Measurements from ENCODE around the gene PTPN14.

Gene PTPN14

DNA sequence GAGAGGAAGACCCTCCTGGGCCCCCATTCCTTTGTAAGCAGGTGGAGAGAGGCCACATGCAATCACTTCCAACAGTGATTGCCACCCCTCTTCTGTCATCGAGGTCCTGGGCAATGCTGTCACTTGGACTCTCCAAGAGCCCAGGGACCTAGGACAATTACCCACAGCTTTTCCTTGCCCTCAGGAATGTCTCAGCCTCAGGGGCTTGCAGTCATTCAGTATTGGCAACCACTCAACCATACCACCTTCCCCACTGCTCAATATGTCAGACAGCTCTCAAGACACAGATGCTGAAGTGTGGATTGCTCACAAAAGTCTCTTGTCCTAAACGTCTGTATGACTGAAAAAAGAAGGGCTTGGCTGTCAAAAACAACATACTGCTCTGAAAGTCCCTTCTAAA is 87.8 kb downstream of the PTPN14 start:
- no peak overlapping the region for H3K27ac ChIP-seq
- TF ChIP-seq, protein P1, sequence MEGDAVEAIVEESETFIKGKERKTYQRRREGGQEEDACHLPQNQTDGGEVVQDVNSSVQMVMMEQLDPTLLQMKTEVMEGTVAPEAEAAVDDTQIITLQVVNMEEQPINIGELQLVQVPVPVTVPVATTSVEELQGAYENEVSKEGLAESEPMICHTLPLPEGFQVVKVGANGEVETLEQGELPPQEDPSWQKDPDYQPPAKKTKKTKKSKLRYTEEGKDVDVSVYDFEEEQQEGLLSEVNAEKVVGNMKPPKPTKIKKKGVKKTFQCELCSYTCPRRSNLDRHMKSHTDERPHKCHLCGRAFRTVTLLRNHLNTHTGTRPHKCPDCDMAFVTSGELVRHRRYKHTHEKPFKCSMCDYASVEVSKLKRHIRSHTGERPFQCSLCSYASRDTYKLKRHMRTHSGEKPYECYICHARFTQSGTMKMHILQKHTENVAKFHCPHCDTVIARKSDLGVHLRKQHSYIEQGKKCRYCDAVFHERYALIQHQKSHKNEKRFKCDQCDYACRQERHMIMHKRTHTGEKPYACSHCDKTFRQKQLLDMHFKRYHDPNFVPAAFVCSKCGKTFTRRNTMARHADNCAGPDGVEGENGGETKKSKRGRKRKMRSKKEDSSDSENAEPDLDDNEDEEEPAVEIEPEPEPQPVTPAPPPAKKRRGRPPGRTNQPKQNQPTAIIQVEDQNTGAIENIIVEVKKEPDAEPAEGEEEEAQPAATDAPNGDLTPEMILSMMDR (conservative IDR thresholded peaks at IDR 0.05) = no peak
- no peak for TF ChIP-seq ZFX (IDR thresholded peaks at IDR 0.05)

DNA sequence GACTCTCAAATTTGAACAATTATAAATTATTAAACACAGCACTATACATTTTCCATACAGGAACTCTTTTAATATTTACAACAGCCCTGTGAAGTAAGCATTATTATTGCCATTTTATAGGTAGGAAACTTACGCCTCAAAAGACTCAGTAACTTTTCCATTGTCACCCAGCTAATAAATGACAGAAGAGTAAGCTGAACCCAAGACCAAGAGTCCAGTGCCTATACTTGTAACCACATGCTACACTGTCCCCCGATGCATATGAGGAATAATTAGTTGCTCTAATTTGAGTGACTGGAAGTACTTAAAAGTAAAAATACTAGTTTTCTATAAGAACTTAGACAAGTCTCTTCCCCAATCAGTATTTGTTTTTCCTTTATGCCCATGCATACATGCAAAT is 88.5 kb downstream of the PTPN14 start:
- no peak overlapping the region for H3K27ac ChIP-seq
- TF ChIP-seq ZFX (IDR thresholded peaks at IDR 0.05) = no peak
- TF ChIP-seq, protein P1 (conservative IDR thresholded peaks at IDR 0.05) = no peak

DNA sequence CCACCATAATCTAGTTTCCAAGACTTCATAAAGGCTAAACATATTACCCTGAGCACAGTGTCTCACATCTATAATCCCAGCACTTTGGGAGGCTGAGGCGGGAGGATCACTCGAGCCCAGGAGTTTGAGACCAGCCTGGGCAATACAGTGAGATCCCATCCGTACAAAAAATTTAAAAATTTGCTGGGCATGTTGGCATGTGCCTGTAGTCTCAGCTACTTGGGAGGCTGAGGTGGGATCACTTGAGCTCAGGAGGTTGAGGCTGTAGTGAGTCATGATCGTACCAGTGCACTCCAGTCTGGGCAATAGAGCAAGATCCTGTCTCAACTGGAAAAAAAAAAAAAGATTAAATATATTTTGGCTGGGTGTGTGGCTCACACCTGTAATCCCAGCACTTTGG is 90.1 kb downstream of the PTPN14 start:
- no peak overlapping the region for H3K27ac ChIP-seq
- TF ChIP-seq, protein P1 (conservative IDR thresholded peaks at IDR 0.05) = no peak

DNA sequence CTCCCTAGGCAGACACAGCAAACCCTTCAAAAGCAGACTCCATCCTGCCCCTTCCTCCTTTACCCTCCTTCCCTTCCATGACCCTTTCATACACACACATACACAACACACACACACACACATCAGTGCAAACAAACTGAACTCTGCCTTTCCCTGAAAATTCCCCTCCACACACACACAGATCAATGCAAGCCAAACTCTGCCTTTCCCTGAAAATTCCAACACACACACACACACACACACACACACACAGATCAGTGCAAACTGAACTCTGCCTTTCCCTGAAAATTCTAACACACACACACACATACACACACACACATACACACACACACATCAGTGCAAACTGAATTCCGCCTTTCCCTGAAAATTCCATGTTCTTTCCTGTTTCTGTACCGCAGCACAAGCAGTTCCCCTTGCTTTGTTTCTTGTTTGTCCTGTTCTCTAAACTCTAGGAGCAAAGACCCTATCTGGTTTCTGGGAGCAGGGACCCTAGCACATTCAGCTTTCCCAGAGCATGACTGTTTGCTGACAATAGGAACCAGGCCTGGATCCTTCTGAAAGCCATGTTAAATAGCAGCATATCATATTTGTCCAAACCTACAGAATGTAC is 91.0 kb downstream of the PTPN14 start:
- no peak for TF ChIP-seq ZFX (IDR thresholded peaks at IDR 0.05)
- TF ChIP-seq, protein P1 (conservative IDR thresholded peaks at IDR 0.05) = no peak
- H3K27ac ChIP-seq = no peak overlapping the region

DNA sequence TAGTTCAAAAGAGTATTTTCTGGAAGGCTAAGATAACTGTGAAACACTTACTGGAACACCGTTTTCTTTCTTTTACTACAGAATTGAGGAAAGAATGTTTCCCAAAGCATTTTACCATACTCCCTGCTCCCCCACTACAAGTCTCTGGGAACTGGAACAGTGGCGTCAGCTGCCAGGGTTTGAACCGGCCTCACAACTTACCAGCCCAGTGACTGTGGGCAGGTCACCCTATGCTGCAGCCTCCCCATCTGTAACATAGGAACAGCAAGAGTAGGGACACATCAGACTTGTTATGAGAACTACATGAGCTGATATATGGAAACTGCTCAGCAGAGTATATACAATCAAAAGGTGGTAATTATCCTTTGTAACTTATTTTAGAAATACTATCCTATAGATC is 91.5 kb downstream of the PTPN14 start:
- no peak overlapping the region for H3K27ac ChIP-seq
- TF ChIP-seq, protein P1 (conservative IDR thresholded peaks at IDR 0.05) = no peak
- TF ChIP-seq ZFX (IDR thresholded peaks at IDR 0.05) = no peak

DNA sequence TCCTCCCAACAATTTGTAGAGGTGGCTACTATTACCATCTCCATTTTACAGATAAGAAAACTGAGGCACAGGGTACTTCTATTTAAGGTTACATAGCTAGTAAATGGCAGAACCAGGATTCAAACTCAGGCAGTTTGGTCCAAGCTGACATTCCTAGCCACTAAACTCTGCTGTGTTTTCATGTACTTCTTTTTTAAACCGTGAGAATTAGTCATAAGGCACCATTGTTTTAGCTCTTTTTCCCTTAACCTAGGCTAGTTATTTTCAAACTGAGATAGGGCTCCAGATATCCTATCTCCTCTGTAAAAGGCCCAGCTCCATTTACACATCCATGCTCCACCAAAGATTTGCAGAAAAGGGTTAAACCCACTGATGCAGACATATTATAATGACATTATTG is 92.9 kb downstream of the PTPN14 start:
- no peak for TF ChIP-seq ZFX (IDR thresholded peaks at IDR 0.05)
- TF ChIP-seq, protein P1 (conservative IDR thresholded peaks at IDR 0.05) = no peak
- H3K27ac ChIP-seq = no peak overlapping the region

DNA sequence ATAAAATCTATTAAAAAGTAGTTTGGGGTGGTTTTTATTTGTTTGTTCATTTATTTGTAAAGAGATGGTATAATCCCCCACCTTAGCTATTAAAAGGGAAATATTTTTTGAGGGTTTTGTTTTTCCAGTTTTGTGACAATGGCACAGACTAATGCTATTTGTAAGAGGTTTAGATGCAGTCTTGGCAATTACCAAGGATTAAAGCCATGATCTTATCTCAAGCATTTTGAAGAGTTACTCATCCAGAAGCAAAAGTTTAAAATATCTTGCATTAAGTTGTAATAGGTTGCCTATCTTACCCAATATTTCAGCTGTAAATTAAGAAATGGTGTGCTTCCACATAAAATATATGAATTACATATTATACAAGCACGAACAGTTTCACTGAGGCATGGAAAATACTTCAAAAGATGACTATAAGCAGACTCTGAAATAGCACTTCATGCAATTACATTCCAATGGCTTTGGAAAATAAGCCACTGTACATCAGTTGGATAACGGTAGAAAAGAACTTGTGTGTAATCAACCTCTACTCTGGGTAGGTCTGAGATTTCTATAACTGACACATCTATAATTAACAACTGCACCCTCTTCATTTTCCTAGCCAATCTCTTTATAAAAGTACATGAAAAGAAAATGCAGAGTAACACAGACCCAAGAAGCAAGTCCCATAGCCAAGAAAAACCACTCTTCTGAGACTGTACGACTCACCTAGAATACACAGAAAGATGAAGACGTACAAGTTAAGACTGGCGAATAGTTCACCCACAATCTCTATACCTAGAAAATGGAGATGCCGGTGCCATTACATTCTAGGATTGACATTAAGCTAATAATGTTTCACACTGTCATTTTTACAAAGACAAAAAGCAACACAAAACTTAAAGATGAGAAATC is 95.2 kb downstream of the PTPN14 start:
- no peak overlapping the region for H3K27ac ChIP-seq
- TF ChIP-seq ZFX (IDR thresholded peaks at IDR 0.05) = no peak
- TF ChIP-seq, protein P1 (conservative IDR thresholded peaks at IDR 0.05) = no peak

Measured in C4-2B (cell line).